ENCODE results near the gene NRXN3. TPM values are rescaled to one million over a fixed set of nuclear protein-coding genes. Genes with fewer than 3 reads are reported as not detected.
"Not testable (repeated sequence)": the region's sequence is repeated elsewhere in the genome, so short reads cannot be mapped to it uniquely, and the experiment has no call there.

Gene NRXN3
- total RNA-seq, 1 experiment from 2014 or later, result 1.1 TPM

DNA sequence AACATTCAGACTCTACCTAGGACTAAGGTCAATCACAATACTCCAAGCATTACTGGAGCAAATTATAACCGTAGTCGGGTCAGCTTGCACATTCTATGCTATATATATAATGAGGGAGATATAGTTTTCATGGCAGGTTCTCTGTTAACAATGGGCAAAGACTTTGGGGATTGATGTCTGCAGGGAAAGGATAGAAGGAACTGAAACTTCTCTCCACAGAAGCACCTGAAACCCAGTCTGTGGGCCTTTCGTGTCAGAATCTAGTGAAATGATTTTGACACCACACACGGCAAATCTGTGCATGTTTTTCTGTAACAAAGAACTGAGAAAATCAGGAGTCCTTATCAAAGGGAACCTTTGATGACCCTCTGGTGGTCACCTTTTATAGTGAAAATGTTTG lies 847.4 kb downstream of the NRXN3 start:
- Histone ChIP-seq H3K36me3 (ENCODE audit: low read depth, low read length) (no peaks in the 10 kb centered on the region), H3K4me1 (ENCODE audit: insufficient read depth, low read length) (peaks cover 13% of the 10 kb centered on the region), H4K20me1 (ENCODE audit: low read length) (no peaks in the 10 kb centered on the region), H3F3A (ENCODE audit: low read length, unreplicated experiment) (no peaks in the 10 kb centered on the region), H3K27me3 (ENCODE audit: low read length) (no peaks in the 10 kb centered on the region), H3K4me3 (ENCODE audit: low read length) (no peak overlapping the region), H3K27ac (ENCODE audit: low read length) (no peak overlapping the region), H3K79me2 (ENCODE audit: low read length) (no peaks in the 10 kb centered on the region), H3K9ac (ENCODE audit: low read length) (no peak overlapping the region), H2AFZ (ENCODE audit: low read length) (no peak overlapping the region), H3K9me3 (ENCODE audit: low read length) (no peaks in the 10 kb centered on the region), H3K9me2 (replicated peaks; ENCODE audit: low read length) (no peaks in the 10 kb centered on the region), H3K4me2 (ENCODE audit: low read length) (no peak overlapping the region)
- BruUV-seq (replicated peaks), result no TSS peak
- POLR2A ChIA-PET (ENCODE audit: unreplicated experiment), result no interaction called here
- CTCF ChIA-PET, result no interaction called here
- ATAC-seq (no peak), DNase-seq (no peak)
- intact Hi-C loops (cut with micrococcal nuclease), result no loop called here
- TF ChIP-seq CTCF (conservative IDR thresholded peaks at IDR 0.05; ENCODE audit: low read depth, low read length) (no peak), EZH2 (IDR thresholded peaks at IDR 0.05; ENCODE audit: low read length, unreplicated experiment) (no peak)

GRCh38 chr14:79018836-79019235 lies 848.7 kb downstream of the NRXN3 start:
- Histone ChIP-seq H2AFZ (ENCODE audit: low read length) (no peak overlapping the region), H3K4me3 (ENCODE audit: low read length) (no peak overlapping the region), H3K9me2 (replicated peaks; ENCODE audit: low read length) (no peaks in the 10 kb centered on the region), H3K79me2 (ENCODE audit: low read length) (no peaks in the 10 kb centered on the region), H3F3A (ENCODE audit: low read length, unreplicated experiment) (no peaks in the 10 kb centered on the region), H3K4me2 (ENCODE audit: low read length) (no peak overlapping the region), H3K27ac (ENCODE audit: low read length) (no peak overlapping the region), H4K20me1 (ENCODE audit: low read length) (no peaks in the 10 kb centered on the region), H3K27me3 (ENCODE audit: low read length) (no peaks in the 10 kb centered on the region), H3K9me3 (ENCODE audit: low read length) (no peaks in the 10 kb centered on the region), H3K9ac (ENCODE audit: low read length) (no peak overlapping the region), H3K4me1 (ENCODE audit: insufficient read depth, low read length) (peaks cover 12% of the 10 kb centered on the region), H3K36me3 (ENCODE audit: low read depth, low read length) (no peaks in the 10 kb centered on the region)
- peak; percentile 25 for DNase-seq
- no TSS peak for BruUV-seq (replicated peaks)
- CTCF ChIA-PET, result no interaction called here
- POLR2A ChIA-PET (ENCODE audit: unreplicated experiment), result no interaction called here
- intact Hi-C loops (cut with micrococcal nuclease), result no loop called here
- no peak for ATAC-seq
- TF ChIP-seq EZH2phosphoT487 (IDR thresholded peaks at IDR 0.05; ENCODE audit: borderline replicate concordance, low read length) (no peak), CTCF (conservative IDR thresholded peaks at IDR 0.05; ENCODE audit: low read depth, low read length) (no peak), EZH2 (IDR thresholded peaks at IDR 0.05; ENCODE audit: low read length, unreplicated experiment) (no peak)

DNA sequence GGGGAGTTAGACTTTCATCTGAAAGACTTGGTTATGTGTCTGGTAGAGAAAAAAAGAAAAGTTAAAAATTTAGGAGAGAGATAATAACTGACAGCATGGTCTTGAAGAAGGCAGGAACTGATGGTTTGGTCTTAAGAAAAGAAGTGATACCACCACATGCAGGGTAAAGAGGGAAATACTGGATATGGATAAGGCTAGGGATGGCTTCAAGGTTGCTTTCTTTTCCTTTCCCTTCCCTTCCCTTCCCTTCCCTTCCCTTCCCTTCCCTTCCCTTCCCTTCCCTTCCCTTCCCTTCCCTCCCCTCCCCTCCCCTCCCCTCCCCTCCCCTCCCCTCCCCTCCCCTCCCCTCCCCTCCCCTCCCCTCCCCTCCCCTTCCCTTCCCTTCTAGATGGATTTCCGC lies 849.7 kb downstream of the NRXN3 start:
- POLR2A ChIA-PET (ENCODE audit: unreplicated experiment); ATAC-seq: not testable (repeated sequence)

More for the DNA sequence above, 849.7 kb downstream of the NRXN3 start:
- H3K27me3 ChIP-seq (ENCODE audit: low read length); H3K79me2 ChIP-seq (ENCODE audit: low read length); H3K4me3 ChIP-seq (ENCODE audit: low read length); BruUV-seq (replicated peaks); H4K20me1 ChIP-seq (ENCODE audit: low read length); intact Hi-C loops (cut with micrococcal nuclease); H3K9me3 ChIP-seq (ENCODE audit: low read length); H3K9ac ChIP-seq (ENCODE audit: low read length); H3K4me2 ChIP-seq (ENCODE audit: low read length); DNase-seq; H3K9me2 ChIP-seq (replicated peaks; ENCODE audit: low read length); H3K27ac ChIP-seq (ENCODE audit: low read length); H3F3A ChIP-seq (ENCODE audit: low read length, unreplicated experiment); H2AFZ ChIP-seq (ENCODE audit: low read length); H3K36me3 ChIP-seq (ENCODE audit: low read depth, low read length); CTCF ChIA-PET: not testable (repeated sequence)
- H3K4me1 ChIP-seq (ENCODE audit: insufficient read depth, low read length), result peaks cover 12% of the 10 kb centered on the region
